HepG2 (cell line): ENCODE data around the gene RNF8. TPM values are rescaled to one million over a fixed set of nuclear protein-coding genes. Genes with fewer than 3 reads are reported as not detected.
A peak's percentile ranks its signal among the peaks of the same experiment; 100 is the strongest.

Experiments
- ARID5B ChIP-seq: IDR thresholded peaks from 2 replicates; pipeline ENCODE4 v1.4.0; 2020; ENCODE audit warnings: mild to moderate bottlenecking, missing genetic modification reagents
- BCL6 ChIP-seq: IDR thresholded peaks from 2 replicates; pipeline ENCODE4 v1.6.1; 2016; ENCODE audit warnings: missing genetic modification reagents, missing compliant biosample characterization
- CBX5 ChIP-seq: sonication (generic); formaldehyde crosslinking; IDR thresholded peaks from 2 replicates; pipeline ENCODE4 v1.4.0; 2020; ENCODE audit warnings: missing genetic modification reagents, borderline replicate concordance
- CHD2 ChIP-seq: IDR thresholded peaks from 2 replicates; pipeline ENCODE4 v1.6.1; 2011; ENCODE audit warnings: low read depth, low read length, improper control_type of control experiment
- E2F5 ChIP-seq: sonication (generic); formaldehyde crosslinking; conservative IDR thresholded peaks from 2 replicates; pipeline ENCODE4 v1.4.0; 2020; ENCODE audit warnings: missing genetic modification reagents
- EZH2 ChIP-seq: conservative IDR thresholded peaks from 2 replicates; pipeline ENCODE4 v1.6.1; 2012; ENCODE audit warnings: mild to moderate bottlenecking, low read depth, low read length, moderate library complexity
- JDP2 ChIP-seq: sonication (generic); formaldehyde crosslinking; IDR thresholded peaks from 2 replicates; pipeline ENCODE4 v1.8.1; 2022; ENCODE audit warnings: missing genetic modification reagents, borderline replicate concordance
- PATZ1 ChIP-seq: sonication (generic); formaldehyde crosslinking; IDR thresholded peaks from 2 replicates; pipeline ENCODE4 v1.4.0; 2020; ENCODE audit warnings: missing genetic modification reagents
- PCBP1 ChIP-seq: fragments of 200-400 bp; formaldehyde crosslinking; IDR thresholded peaks from 2 replicates; pipeline ENCODE4 v1.6.1; 2017; ENCODE audit warnings: mild to moderate bottlenecking, low read depth, low read length, borderline replicate concordance
- SNAPC5 ChIP-seq: sonication (generic); formaldehyde crosslinking; IDR thresholded peaks from 2 replicates; pipeline ENCODE4 v1.8.1; 2023; ENCODE audit warnings: mild to moderate bottlenecking, missing genetic modification reagents, borderline replicate concordance
- SSRP1 ChIP-seq: IDR thresholded peaks from 2 replicates; pipeline ENCODE4 v1.6.1; 2016; ENCODE audit warnings: control low read depth
- ZBTB2 ChIP-seq: sonication (generic); formaldehyde crosslinking; IDR thresholded peaks from 2 replicates; pipeline ENCODE4 v1.8.0; 2022; ENCODE audit warnings: low read depth, missing genetic modification reagents
- ZBTB38 ChIP-seq: sonication (generic); formaldehyde crosslinking; IDR thresholded peaks from 2 replicates; pipeline ENCODE4 v1.5.1; 2020; ENCODE audit warnings: mild to moderate bottlenecking, missing genetic modification reagents
- ZNF343 ChIP-seq: sonication (generic); formaldehyde crosslinking; IDR thresholded peaks from 2 replicates; pipeline ENCODE4 v1.4.0; 2020; ENCODE audit warnings: mild to moderate bottlenecking, missing genetic modification reagents
- ZNF430 ChIP-seq: sonication (generic); formaldehyde crosslinking; IDR thresholded peaks from 2 replicates; pipeline ENCODE4 v1.9.0; 2021; ENCODE audit warnings: mild to moderate bottlenecking, missing genetic modification reagents
- ZNF746 ChIP-seq: sonication (generic); formaldehyde crosslinking; IDR thresholded peaks from 2 replicates; pipeline ENCODE4 v1.8.0; 2022; ENCODE audit warnings: mild to moderate bottlenecking, missing genetic modification reagents
- ZNF792 ChIP-seq: IDR thresholded peaks from 2 replicates; pipeline ENCODE4 v1.6.1; 2016
- ZSCAN22 ChIP-seq: sonication (generic); formaldehyde crosslinking; IDR thresholded peaks from 2 replicates; pipeline ENCODE4 v1.4.0; 2020; ENCODE audit warnings: mild to moderate bottlenecking, missing genetic modification reagents
- ZSCAN5A ChIP-seq: sonication (generic); formaldehyde crosslinking; IDR thresholded peaks from 2 replicates; pipeline ENCODE4 v1.8.0; 2022; ENCODE audit warnings: mild to moderate bottlenecking, missing genetic modification reagents, borderline replicate concordance
- polyA plus RNA-seq, 8 experiments: library from polyadenylated mRNA; depleted of rRNA in 3 of 8; stranded (reverse) in 7 of 8; unstranded in 1 of 8; fragments of >200 nt; fragmentation: Illumina TruSeq in 4 of 8; extraction: Trizol in 4 of 8; gene quantifications; 2 replicates each; pipeline versions ENCODE4 v1.2.1 to v1.2.3, GENCODE V29; 2011 to 2016; ENCODE audit warnings: low read depth in 4 of 8, missing spikeins in 1 of 8, mixed read lengths in 1 of 8; ENCODE audit not compliant: insufficient read depth in 1 of 8
- total RNA-seq, 5 experiments: library from RNA; depleted of rRNA; stranded (reverse); fragments of >200 nt; fragmentation: Illumina TruSeq; extraction: Trizol; gene quantifications; 2 replicates each; pipeline ENCODE4 v1.2.3, GENCODE V29; 2016; ENCODE audit warnings: low read depth in 1 of 5

RNF8 gene
- total and polyA plus RNA-seq, 2 of the 13 experiments (the other 11 are each of a cell fraction or from before 2014, with no cell fraction given): 21.8 to 47.6 TPM

GRCh38 chr6:37354526-37355384, 972 bp downstream of the RNF8 start (continued):
- TF ChIP-seq EZH2 (no peak), ZNF343 (CRISPR knock-in tag) (0 out of 2 replicates have a peak, but pooled peaks have one; percentile 3), ZSCAN5A (0 out of 2 replicates have a peak, but pooled peaks have one; percentile 30), SNAPC5 (CRISPR knock-in tag) (no peak), ZBTB38 (CRISPR knock-in tag) (no peak), ZNF746 (CRISPR knock-in tag) (peak; percentile 48; the same call in 1 of the 2 replicates), SSRP1 (CRISPR knock-in tag) (no peak), BCL6 (CRISPR knock-in tag) (no peak), CBX5 (CRISPR knock-in tag) (no peak), ZNF430 (CRISPR knock-in tag) (0 out of 2 replicates have a peak, but pooled peaks have one; percentile 7), ZBTB2 (CRISPR knock-in tag) (no peak), PATZ1 (CRISPR knock-in tag) (peak; percentile 77), JDP2 (CRISPR knock-in tag) (no peak), CHD2 (no peak), E2F5 (no peak), ZSCAN22 (CRISPR knock-in tag) (no peak), ARID5B (no peak), PCBP1 (no peak), ZNF792 (CRISPR knock-in tag) (no peak; the same call in 1 of the 2 replicates)
